Stimulated activated CD4-positive, alpha-beta T cell treated with anti-CD3 and anti-CD28 coated beads, Interleukin-15, amount 100 ng/mL, for 48 hours (primary cell): ENCODE measurements around the gene ANKS1A.
"Not testable (repeated sequence)": the region's sequence is repeated elsewhere in the genome, so short reads cannot be mapped to it uniquely, and the experiment has no call there.

Experiments
- DNase-seq, 2 donors: peaks; one replicate each; pipeline ENCODE4 v3.0.0-alpha.2; 2020; ENCODE audit warnings: low read depth in 2 of 2

Gene ANKS1A, protein sequence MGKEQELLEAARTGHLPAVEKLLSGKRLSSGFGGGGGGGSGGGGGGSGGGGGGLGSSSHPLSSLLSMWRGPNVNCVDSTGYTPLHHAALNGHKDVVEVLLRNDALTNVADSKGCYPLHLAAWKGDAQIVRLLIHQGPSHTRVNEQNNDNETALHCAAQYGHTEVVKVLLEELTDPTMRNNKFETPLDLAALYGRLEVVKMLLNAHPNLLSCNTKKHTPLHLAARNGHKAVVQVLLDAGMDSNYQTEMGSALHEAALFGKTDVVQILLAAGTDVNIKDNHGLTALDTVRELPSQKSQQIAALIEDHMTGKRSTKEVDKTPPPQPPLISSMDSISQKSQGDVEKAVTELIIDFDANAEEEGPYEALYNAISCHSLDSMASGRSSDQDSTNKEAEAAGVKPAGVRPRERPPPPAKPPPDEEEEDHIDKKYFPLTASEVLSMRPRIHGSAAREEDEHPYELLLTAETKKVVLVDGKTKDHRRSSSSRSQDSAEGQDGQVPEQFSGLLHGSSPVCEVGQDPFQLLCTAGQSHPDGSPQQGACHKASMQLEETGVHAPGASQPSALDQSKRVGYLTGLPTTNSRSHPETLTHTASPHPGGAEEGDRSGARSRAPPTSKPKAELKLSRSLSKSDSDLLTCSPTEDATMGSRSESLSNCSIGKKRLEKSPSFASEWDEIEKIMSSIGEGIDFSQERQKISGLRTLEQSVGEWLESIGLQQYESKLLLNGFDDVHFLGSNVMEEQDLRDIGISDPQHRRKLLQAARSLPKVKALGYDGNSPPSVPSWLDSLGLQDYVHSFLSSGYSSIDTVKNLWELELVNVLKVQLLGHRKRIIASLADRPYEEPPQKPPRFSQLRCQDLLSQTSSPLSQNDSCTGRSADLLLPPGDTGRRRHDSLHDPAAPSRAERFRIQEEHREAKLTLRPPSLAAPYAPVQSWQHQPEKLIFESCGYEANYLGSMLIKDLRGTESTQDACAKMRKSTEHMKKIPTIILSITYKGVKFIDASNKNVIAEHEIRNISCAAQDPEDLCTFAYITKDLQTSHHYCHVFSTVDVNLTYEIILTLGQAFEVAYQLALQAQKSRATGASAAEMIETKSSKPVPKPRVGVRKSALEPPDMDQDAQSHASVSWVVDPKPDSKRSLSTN

DNA sequence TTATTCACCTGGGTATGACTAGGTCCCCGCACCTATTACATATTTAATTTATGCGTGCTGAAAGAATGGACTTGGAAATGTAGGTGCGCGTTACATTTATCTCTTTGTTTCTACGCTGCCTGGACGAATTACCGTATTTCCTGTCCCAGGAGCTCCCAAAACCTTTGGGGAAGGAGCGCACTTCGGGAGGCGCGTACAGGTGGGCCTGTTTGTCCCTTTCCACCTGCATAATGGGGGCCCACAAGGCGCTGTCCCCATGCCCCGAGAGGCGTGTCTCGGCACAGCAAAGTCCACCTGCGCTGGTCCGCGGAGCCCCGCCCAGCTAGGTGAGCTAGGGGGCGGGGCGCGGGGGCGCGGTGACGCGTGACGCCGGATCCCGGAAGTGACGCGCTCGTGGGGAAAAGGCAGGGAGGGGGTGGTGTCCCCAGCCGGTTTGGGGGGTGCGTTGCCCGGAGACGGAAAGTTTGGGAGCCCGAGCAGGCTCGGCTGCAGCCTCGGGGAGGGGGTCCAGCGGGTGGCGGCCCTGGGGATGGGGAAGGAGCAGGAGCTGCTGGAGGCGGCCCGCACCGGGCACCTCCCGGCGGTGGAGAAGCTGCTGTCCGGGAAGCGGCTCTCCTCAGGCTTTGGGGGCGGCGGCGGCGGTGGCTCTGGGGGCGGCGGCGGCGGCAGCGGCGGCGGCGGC is at the start of gene ANKS1A:
Gene ANKS1A, plus strand, starts transcription at position 382 of the 682 bp plus-strand sequence. Its CDS starts 148 bp downstream, at position 530.
- DNase-seq: peak; percentile 76 to 86

DNA sequence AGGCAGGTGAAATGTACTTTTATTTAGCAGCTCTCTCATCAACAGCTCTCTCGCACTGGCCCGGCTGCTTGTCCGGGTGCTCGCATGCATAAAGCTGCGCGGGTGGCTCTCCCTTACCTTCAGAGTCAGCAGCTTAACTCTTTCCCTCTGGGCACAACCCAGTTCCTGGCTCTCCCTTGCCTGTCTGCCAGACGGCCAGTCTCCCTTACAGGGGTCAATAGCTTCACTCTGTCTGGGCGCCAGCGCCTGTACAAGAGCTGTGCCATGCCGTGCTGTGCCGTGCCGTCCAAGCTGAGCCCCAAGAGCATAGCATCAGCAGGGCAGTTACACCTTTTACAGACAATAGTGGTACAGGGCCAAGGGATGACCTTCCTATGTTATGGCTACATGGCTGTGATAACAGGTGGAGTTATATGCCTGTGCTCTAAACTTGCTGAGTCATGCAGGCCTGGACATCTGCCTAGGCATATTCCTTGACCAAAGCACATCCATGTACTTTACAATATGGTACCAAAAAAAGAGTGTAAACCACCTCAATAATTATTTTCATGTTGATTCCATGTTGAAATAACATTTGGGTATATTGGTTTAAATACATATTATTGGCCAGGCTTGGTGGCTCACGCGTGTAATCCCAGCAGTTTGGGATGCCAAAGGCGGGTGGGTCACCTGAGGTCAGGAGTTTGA is 49.2 kb upstream of the ANKS1A start:
- no peak for DNase-seq

DNA sequence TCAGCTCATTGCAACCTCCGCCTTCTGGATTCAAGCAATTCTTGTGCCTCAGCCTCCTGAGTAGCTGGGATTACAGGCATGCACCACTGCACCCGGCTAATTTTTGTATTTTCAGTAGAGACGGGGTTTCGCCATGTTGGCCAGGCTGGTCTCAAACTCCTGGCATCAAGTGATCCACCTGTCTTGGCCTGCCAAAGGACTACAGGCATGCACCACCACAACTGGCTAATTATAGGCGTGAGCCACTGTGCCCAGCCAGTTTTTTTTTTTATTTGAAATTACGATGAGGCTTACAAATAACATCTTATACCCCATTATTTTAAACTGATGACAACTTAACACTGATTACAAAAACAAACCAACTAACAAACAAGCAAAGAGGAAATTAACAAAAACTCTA is 40.0 kb upstream of the ANKS1A start:
- not testable (repeated sequence) for DNase-seq

DNA sequence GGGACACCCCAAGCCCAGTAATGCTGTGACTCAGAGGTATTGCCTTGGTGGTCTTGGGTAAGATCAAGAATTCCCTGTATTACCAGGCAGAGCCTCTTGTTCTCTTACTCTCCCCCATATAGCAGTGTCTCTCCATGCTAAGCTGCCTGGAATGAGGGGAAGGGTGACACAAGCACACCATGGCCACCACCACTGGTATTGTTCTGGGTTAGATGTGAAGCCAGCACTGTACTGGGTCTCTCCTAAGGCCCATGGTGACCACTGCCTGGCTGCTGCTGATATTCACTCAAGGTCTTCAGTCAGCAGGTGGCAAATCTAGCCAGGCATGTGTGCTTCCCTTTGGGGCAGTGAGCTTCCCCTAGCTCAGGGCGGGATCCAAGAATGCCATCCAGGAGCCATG is 37.7 kb upstream of the ANKS1A start:
- no peak for DNase-seq

DNA sequence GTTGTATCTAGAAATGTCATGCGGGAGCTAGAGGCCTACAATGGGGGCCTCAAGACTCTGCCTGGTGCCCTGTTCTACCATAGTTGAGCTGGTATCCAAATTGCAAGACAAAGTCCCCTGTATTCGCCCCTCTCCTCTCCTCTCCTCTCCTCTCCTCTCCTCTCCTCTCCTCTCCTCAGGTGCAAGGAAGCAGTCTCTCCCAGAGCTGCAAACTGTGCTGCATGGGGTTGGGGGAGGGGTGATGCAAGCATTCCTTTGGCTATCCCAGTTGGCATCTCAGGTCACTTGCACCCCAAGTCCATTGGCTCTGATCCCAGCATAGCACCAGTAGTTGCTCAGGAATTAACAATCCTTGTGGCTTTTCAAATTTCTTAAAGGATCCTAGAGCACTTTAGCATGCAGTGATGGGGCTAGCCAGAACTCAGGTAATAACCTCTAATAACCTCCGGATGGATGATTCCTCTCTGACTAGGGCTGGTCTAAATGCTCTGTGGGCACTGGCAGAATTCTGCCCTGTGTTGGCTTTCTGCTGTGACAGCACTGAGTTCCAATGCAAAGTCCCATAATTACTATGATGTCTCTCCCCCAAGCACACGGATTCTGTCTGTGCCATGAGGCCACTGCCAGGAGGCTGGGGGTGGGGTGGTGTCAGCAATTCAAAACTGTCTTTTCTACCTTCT is 36.5 kb upstream of the ANKS1A start:
- no peak for DNase-seq

DNA sequence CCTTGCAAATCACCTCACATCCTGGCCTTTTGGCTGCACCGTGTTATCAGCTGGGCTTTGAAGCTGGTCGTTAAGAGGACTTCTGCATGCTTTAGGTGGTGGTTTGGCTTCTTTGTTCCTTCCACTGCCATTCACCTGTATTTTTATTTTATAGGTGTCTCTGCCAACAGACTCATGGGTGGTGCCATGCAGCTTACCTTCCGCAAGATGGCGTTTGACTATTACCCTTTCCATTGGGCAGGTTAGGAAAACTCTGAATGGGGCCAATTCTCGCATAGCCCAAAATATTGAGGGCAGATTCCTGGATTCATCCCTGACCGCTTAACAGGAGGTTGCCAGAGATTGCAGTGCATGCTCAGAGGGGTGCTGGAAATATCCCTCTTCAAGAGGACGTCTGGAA is 33.6 kb upstream of the ANKS1A start:
- DNase-seq: no peak

DNA sequence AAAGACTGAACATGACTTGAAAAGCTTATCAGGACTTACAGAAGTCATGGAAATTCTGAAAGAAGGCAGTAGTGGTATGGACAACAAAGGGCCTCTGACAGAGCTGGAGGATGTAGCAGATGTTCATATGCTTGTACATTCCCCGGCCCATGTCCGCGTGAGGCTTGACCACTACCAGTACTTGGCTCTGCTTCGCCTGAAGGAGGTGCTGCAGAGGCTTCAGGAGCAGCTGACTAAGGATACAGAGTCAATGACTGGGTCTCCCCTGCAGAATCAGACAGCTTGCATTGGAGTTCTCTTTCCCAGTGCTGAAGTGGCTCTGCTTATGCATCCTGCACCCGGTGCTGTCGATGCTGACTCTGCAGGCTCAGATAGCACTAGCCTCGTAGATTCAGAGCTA is 30.4 kb upstream of the ANKS1A start:
- no peak for DNase-seq

DNA sequence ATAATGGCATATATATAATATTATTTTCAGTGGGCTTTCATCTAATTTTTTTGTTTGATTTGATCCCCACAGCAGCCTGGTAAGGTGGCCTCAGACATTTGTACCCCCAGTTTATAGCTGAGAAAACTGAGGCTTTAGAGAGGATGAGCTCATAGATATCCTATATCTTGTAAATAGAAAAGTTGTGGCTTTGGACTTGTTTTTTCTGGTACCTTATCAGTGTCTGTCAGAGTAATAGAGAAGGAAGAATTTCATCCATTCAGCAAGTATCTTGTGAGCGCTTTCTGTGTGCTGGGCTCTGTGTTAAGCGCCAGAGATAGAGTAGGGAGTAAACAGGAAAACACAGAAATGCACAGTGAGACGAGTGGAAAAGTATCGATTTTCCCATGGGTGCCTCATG is 29.1 kb upstream of the ANKS1A start:
- no peak for DNase-seq

DNA sequence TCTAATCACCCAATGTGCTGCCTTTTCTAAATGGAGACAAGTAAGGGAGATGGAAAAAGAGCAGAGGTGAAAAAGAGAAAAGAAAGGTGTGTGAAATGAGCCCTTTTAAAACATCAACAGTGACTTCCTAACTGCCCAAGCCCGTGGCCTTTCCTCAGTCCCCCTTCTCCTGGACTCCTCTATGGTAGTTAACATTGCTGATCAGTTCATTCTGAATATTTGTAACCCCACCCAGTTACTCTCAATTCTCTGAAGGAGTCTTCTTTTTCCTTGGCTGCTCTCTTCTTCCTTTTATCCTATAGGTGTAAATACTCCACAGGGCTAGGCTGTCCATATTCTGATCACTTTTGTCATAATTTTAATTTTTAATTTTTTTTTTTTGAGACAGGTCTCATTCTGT is 28.3 kb upstream of the ANKS1A start:
- no peak for DNase-seq

DNA sequence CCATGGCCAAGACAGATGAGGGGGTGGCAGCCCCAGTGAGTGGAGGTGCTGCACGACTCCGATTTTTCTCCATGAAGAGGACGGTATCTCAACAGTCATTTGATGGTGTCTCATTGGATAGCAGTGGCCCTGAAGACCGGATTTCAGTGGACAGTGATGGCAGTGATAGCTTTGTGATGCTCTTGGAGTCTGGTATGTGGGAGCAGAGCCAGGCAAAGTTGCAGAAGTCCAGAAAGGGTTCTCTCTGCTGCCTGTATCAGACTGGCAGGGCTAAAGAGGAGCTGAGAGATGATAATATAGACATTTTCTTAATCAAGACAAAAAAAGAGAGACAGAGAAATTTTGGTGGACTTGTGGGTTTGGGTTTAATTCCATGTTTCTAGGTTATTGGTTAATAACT is 25.0 kb upstream of the ANKS1A start:
- no peak for DNase-seq

DNA sequence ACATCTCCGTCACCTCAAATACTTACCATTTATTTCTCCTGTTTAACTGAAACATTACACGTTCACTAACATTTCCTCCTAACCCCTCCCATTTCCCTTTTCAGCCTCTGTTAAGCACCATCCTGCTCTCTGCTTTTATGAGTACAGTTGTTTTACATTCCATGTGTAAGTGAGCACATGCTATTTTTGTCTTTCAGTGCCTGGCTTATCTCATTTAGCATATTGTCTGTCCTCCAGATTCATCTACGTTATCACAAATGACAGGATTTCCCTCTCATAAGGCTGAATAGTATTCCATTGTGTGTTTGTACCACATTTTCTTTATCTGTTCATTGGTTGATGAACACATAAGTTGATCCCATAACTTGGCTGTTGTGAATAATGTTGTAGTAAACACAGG is 23.9 kb upstream of the ANKS1A start:
- no peak for DNase-seq

DNA sequence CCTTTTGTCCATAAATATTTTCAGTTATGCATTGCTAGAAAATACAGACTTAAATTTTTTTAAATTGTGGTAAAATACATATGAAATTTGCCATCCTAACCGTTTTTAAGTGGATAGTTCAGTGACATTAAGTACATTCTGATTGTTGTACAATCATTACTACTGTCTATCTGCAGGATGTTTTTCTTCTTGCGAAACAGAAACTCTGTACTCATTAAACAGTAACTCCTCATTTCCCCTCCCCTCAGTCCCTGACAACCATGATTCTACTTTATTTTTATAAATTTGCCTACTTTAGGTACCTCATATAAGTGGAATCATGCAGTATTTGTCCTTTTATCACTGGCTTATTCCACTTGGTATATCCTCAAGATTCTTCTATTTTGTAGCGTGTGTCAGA is 22.5 kb upstream of the ANKS1A start:
- no peak for DNase-seq

DNA sequence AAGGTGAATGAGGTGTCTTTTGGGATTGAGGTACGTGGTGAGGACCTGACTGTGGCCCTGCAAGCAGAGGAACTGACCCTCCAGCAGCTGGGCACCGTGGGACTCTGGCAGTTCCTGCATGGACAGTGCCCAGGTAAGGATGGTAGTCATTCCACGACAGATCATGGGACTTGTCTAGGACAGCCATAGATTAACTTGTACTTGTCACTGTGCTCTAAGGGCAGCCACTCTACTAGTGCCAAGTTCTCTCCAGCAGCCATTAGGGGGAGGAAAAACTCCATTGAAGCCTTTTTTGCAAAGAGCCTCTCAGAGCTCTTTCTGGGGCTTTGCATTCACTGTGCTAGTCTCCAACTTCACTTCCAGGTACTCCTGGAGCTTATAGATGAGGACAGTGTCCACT is 21.6 kb upstream of the ANKS1A start:
- DNase-seq: no peak

DNA sequence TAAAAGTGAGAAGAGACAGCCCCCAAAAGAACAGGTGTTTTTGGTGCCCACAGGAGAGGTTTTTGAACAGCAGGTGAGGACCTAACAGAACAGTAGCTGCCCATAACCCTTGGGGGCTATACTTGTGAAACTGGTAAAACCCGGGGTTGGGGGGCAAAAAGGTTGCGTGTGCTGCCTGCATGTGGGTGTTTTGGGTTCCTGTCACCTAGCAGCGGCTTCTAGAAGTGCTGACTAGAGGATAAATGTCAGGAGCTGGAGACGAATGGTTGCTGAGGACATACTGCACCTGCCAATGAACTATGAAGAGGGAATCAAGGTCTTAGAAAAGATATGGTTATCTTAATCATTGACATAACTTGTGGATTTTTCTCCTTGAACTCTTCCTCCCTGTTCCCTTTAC is 17.2 kb upstream of the ANKS1A start:
- DNase-seq: no peak

DNA sequence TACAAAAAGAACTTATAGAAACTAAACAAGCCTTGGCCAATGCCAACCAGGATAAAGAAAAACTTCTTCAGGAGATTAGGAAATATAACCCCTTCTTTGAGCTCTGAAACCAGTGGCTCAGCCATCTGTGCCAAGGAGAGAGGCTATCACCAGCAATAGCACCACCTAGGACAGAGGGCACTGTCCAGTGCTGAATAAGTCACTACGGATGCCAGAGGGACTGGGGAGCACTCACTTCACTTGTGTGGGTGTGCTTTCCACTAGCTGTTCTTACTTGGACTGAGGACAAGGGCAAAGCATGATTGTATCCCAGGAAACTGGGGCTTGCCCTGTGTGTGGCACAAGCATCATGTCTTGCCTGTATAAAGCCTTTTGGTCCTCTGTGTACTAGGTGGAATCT is 16.7 kb upstream of the ANKS1A start:
- no peak for DNase-seq

DNA sequence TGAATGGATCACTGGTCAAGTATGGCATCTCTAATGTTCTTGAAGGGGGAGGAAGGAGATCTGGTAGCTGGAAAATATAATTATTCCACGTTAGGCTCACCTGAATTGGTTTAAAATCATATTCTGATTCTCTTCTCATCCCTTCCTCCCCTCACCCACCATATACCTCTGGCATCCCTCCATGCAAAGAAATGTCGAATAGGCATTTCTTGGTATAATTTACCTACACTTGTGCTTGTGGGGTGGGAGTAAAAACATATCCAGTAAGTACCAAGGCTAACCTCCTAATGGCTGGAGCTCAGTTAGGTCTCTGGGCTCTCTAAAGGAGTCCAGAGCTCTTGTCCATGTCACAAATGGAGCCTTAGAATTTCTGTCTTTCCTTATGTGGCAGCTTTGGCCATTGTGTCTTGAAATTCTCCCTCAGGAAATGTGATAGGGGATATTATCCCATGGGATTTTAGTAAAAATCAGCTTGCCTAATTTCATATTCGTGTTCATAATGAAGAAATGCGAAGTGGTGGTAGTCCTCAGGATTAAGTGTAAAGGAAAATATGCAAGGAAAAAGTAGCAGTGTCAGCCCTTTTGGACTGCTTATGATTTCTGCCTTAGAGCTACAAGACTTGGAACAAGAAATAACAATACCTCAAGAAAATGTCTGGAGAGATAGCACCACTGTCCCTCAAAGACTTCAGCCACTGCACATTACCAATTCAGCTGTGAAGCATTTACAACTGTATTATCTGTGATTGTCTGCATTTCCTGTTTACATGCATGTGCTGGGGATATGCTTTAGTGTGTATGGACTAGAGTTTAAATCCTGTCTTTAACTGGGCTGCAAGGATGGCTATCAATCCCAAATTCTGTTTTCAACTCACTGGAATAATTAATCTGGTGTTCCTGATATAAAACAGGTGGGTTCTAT is 13.5 kb upstream of the ANKS1A start:
- DNase-seq: no peak

DNA sequence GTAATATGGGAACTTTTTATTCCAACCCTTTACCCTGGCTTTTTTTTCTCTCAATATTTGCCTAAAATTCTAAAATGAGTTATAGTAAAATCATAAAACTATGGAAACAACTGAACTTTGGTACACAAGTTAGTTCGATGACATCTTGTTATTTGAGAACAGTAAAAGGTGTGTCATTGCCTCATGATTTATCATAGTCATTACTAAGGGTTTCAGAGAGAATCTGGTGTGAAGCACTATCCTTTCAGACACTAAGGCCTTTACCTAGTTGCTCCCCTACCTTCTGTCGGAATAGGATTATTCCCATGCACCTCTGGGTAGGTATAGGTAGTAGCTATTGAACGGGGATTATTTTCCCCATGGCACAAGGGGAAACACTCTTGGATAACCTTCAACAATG is 12.6 kb upstream of the ANKS1A start:
- no peak for DNase-seq

DNA sequence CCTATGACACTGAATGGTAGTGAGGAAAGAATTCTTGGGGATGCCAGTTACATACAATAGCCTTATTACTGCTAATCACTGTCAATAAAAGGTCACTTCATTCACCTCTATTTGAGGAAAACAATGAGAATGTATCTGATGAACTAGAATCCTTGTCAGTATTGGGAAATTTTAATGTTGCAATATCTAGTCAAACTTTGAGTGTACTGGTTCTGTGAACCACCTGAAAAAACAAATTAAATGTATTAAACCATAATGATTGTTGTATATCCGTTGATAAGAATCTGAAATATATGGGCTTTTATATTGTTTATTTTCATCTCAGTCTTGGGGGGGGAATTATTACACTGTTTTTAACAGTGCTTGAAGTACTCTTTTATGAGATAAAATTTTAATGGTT is 11.8 kb upstream of the ANKS1A start:
- DNase-seq: no peak

DNA sequence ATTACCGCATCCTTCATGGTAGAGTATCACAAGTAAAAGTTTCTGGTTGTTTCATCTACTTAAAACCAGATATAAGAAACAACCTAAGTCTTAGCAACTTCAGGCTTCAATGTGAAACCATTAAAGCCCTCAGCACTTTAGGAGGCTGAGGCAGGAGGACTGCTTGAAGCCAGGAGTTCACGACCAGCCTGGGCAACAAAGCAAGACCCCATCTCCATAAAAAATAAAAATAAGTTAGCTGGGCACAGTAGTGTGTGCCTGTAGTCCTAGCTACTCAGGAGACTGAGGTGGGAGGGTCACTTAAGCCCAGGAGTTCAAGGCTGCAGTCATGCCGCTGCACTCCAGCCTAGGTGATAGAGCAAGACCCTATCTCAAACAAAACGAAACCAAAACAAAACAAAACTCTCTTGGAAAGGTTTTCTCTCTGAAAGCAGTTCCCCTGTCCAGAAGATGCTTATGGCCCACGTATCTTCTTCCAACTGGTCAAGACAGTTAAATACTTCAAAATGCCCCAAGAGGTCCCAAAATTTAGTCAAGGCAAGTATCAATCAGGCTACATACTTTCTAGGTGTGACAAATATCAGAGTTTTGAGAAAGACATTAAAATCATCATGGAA is 11.1 kb upstream of the ANKS1A start:
- DNase-seq: no peak
